Kasumi-1 (cell line): Measurements from ENCODE around the gene HCK.
"Not testable (repeated sequence)": the region's sequence is repeated elsewhere in the genome, so short reads cannot be mapped to it uniquely, and the experiment has no call there.

Experiments
- DNase-seq, 2 experiments: peaks; one replicate each; lab custom pipeline; 2025; lab: John Stamatoyannopoulos, UW

Gene HCK

DNA sequence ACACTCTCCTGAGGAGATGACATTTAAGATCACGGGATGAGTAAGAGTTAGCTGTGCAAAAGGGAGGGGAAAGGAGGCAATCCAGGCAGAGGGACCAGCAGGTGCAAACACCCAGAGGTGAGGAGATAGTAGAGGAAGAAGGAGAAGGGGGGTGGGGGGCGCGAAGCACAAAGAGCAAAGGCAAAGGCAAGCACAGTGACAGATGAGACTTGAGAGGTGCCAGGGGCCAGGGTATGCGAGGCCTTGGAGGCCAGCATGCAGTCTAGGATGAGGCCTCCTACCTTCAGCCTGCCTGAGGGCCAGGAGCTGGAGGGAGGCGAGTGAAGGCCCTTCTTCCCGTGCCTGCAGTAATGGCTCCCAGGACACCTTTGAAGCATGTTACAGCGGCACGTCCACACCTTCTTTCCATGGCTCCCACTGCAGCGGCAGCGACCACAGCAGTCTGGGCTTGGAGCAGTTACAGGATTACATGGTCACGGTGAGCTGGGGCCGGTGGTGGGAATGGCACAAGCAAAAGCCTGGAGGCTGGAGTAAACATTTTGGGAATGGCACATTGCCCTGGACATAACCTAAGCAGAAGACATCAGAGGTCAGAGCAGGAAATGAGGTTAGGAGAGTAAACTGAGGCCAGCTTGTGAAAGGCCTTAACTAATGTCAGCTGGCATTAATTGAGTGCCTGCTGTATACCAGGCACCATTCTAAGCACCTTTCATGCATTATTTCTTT, 23.2 kb upstream of the HCK start:
- no peak for DNase-seq

DNA sequence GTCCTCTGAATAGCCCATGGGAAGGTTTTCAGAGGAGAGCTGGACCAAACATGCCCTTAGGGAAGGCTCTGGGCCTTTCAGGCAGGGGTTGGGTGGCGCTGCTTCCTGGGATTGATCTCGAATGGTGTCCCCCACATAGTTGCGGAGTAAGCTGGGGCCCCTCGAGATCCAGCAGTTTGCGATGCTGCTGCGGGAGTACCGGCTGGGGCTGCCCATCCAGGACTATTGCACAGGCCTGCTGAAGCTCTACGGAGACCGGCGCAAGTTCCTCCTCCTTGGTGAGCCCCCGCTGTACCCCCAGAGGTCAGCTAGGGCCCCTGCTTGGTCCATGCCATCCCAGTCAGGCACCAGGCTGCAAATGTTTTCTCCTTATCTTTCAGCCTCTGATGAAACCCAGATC, 22.5 kb upstream of the HCK start:
- DNase-seq, result no peak

DNA sequence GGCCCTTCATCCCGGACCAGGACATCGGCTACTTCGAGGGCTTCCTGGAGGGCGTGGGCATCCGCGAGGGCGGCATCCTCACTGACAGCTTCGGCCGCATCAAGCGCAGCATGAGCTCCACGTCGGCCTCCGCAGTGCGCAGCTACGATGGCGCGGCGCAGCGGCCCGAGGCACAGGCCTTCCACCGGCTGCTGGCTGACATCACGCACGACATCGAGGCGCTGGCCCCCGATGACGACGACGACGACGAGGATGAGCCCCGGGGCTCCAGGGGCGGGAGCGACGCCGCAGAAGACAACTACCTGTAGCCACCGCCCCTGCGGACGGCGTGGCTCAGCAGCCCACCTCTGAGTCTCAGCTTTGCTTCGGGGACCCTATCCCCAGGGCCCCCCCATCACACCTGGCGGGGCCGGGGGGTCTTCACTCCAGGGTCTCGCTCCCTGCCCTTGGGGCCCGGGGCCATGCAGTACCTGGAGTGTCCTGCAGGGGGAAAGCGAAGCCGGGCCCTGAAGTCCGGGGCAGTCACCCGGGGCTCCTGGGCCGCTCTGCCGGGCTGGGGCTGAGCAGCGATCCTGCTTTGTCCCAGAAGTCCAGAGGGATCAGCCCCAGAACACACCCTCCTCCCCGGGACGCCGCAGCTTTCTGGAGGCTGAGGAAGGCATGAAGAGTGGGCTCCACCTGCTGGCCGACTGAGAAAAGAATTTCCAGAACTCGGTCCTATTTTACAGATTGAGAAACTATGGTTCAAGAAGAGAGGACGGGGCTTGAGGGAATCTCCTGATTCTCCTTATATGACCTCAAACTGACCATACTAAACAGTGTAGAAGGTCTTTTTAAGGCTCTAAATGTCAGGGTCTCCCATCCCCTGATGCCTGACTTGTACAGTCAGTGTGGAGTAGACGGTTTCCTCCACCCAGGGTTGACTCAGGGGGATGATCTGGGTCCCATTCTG, 20.8 kb upstream of the HCK start:
- DNase-seq, result peak; percentile 58 to 69

DNA sequence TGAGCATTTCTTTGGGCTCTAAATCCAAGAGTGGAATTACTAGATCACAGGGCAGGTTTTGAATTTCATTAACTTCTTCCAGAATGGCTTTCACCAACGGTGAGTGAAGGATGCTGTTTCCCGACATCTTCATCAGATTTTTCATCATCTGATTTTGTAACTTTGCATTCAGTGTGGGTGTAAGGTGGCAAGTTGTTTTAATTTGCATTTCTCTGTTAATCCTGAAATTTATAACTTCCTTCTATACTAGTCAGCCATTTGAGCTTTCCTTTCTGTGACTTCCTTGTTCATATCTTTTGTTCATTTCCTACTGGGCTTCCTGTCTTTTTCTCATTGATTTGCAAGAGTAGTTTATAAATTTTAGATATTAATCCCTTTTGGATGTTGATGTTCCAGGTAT, 18.7 kb upstream of the HCK start:
- DNase-seq, result no peak

DNA sequence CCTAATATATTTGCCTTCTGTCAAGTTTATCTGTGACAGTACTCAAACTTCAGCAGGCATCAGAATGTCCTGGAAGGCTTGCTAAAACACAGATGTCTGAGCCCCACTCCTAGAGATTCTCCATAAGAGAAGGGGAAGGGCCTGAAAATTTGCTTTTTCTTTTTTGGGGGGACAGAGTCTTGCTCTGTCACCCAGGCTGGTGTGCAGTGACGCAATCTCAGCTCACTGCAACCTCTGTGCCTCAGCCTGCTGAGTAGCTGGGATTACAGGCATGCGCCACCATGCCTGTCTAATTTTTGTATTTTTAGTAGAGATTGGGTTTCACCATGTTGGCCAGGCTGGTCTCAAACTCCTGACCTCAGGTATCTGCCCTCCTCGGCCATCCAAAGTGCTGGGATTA, 18.3 kb upstream of the HCK start:
- DNase-seq, result not testable (repeated sequence)

DNA sequence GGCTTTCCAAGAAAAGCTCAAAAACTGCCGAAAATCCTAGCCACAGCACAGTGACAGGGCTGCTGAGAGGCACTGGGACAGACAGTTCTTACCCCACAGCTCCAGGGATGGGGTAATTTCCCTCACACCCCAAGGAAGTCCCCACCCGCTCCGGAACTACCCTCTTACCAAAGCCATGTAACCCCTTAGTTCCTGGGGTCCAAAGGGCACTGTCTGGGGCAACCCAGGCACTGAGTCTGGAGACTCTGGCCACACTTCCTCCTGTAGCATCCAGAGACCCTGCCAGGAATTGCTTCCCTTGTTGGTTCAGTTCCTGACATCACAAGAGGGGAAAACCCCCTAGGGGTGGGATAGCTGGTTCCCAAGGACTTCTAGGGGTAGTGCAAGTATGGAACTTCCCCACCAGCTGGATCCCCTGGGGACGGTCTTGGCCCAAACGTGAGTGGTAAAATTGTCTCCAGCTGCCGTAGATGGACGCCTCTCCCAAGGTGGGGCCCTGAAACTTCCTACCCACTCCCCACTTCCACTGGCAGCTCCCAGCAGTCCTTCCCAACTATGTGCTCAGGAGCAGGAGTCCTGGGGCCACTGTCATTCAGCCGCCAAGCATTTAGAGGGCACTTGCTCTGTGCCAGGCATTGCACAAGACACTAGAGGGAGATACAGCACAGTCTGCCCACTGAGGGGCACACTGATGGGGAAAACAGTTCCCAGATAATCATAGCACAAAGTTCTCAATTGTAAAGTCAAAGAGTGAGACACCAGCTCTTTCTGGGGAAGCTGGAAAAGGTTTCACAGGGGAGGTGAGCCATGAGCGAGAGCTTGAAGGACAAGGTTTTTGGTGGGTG, 17.2 kb upstream of the HCK start:
- peak; percentile 52 to 65 for DNase-seq

DNA sequence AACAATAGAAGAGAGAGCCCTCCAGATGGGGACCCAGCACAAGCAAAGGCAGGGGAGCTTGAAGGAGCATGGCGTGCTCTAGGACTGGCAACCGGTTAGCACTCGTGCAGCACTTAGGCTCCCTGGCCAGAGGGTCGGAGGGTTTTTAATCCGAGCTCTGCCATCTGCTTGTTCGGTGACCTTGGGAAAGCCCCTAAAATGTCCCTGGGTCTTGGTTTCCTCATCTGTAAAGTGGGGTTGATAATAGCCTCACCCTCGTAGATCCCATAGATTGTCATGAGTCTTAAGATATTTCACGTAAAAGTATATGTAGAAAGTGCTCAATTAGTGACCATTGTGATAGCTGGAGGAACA, 16.6 kb upstream of the HCK start:
- DNase-seq, result no peak

DNA sequence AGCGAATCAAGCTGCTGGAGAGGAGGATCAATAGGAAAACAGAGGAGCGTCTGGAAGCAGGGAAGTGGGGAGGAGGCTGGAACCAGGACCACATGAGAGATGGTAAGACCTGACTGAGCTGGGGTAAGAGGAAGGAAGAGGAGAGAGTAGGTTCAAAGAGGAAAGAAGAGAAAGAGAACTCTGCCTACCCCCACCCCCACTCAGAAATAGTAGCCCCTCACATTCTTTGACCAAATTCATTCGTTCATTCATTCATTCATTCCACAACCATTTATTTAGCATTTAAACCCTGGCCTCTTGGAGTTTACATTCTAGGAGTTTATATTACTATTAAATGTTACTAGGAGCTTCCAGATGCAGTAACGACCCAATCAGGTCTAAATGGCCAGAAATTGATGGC, 15.8 kb upstream of the HCK start:
- DNase-seq, result no peak

DNA sequence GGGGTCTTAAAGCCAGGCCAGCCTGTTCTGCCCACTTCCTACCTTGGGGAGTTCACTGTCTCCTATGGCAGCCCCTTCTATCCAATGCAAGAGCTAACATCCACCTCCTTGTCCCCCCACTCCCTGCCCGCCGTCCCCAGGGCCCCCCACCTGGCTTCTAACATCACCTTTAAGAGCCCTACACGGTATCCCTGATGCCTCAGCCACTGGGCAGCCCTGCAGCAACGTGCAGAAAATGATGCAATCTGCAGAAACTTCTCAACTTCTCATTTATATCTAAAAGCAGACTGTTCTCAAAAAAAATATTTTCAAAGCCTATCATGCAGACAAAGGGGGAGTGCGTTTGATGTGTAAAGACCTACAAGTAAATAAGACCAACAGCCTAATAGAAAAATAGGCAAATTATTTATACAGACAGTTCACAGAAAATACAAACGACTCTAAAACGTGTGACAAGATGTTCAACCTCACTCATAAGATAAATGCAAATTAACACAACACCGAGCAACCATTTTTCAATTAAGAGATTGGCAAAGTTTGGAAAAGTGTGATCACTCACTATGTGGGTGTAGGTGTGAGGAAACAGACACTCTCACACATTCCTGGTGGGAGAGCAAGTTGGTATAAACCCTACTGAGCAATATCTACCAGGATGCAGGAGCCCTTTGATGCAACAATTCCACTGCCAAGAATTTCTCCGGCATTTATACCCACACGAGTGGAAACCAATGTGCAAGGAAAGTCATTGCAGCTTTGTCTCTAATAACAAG, 15.1 kb upstream of the HCK start:
- no peak for DNase-seq

DNA sequence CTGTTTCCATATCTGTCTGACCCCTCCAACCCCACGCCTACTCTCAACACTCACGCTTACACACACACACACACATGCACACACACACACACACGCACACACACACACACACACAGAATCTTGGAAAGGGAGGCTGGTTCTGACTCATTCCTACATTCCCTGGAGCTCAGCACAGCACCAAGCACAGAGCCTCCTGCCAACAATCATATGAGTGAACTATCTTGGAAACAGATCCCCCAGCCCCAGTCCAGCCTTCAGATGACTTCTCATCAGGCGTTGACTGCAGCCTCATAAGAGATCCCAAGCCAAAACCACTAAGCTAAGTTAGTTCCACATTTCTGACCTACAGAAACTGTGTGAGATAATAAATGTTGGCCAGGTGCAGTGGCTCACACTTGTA, 14.1 kb upstream of the HCK start:
- no peak for DNase-seq

DNA sequence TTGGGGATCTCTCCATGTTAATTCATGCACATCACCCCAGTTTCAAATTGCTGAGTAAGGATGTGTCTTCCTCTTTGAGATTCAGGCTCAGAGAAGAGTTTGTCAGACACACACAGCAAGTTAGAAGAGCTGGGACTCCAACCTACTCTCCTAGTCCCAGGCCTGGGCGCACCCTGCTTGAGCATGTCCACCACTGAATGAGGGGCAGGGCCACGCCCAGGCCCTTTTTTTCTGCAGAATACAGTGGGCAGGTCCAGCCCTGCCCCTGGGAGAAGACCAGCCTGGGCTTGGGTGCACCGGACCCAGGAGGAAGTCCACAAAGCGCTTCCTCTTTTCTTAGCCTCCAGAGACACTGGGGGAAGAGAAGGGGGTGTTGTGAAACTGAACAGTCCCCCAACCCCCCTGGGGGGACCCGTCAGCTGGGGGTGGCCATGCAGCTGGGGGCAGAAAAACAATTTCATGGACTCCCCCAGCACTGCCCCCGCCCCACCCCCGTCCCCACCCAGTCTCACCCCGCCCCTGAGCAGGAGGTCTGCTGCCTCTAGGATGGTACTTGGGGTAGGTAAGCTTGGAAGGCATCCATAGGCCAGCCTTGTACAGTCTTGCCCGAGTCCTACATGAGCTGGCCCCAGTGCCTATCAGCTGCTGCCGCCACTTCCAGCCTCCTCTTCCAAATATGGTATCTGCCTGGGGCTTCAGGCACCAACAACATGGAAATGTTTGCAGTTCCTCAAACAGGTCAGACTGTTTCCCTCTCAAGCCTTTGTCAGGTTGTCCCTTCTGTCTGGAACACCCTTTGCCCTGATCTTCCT, 11.7 kb upstream of the HCK start:
- DNase-seq, result peak; percentile 81 to 88

DNA sequence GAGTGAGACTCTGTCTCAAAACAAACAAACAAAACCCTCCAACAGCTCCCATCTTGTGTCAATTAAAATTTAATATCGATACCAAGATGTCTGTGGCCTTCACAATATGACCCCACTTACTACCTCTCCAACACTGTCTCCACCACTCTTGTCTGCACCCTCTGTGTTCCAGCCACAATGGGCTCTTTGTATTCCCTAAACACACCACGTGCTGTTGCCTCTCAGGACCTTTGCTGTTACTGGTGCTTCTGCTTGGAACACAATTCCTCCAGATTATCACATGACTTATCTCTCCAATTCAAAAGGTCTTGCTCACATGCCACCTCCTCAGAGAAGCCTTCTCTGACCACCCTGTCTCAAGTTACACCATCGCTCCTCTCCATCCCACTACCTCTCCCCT, 6.0 kb upstream of the HCK start:
- DNase-seq, result no peak

DNA sequence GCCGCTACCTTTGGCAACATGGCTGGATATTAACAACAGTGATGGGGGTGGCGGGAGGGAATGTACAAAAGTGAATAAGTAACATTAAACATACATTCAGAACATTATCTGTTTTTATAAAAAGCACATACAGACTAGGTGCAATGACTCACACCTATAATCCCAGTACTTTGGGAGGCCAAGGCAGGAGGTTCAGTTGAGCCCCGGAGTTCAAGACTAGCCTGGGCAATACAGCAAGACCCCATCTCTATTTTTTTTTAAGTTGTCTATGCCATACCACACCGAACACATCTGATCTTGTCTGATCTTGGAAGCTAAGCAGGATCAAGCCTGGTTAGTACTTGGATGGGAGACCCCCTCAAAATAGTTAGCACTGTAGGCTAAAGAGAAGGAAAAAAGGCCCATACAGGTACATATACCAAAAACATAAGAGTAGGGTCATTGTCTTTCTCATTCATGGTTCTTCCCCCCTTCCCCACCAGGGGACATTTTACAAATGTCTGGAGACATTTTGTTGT, 1.7 kb upstream of the HCK start:
- DNase-seq, result no peak

DNA sequence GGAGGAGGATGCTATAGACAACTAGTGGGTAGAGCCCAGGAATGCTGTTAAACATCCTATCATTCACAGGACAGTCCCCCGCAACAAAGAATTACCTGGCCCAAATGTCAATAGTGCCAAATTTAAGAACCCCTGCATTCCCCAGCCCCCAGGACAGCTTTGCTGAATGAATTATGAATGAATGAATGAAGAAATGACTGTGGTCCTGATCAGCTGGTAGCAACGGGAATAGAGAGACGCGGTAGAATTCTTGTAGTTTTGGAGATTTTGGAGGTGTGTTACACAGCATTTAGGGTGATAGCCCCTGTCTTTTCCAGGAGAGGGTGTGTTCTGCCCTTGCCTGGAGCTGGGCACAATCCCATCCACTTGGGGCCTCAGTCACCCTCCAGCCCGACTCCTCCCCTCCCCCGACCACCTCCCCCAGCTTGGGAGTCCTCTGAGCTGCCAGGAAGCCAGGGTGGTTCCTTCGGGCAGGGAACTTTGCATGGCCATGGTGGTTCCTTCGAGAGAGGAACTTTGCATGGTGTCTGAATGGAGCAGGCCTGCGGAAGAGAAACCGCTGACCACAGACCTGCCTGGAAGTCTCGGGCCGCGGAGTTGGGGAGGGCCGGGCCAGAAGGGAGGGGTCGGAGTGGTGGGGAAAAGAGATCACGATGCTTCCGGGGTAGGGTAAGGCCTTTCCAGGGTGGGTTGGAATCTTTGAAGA, 1.0 kb upstream of the HCK start:
- peak; percentile 52 to 65 for DNase-seq

DNA sequence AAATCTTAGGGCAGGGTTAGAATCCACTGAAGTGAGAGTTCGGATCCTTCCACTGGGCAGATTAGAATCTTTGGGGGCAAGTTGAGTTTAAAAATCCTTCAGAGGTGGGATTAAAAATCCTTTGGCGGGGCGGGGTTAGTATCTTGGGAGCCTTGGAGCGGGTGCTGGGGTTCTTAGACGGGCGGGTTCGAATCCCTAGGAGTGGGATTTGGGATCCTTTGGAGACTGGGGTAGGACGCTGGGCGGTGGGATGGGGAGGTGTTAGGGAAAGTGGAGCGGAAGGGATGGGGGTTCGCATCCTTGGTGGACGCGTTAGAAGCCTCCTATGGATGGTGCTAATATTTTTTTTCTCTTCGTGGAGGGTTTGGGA, 337 bp upstream of the HCK start:
- DNase-seq, result no peak

DNA sequence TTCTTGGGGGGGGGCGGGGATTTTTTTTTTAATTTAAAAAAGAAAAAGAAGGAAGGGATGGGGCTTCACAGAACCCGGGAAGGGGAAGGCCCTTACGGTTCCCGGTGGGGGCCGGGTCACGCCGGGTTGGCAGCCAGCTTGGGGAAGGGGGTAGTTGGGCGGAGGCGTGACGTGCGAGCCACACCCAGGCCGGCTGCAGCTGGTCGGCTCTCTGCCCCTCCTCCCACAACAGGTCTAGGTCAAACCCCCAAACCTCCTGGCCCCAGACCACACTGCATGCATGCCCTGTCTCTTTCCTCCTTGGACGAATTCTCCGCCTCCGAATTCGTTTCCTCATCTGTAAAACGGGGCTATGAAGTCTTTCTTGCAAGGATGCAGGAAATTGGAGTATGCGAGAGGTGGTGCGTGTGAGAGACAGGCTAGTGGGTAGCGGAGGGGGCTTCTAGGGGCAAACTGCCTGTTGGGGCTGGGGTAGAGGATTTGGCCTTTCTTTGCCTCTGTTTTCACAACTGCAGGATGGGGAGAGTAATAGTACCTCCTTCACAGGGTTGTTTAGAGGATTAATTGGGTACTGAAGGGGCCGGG, 828 bp downstream of the HCK start:
- DNase-seq, result no peak

DNA sequence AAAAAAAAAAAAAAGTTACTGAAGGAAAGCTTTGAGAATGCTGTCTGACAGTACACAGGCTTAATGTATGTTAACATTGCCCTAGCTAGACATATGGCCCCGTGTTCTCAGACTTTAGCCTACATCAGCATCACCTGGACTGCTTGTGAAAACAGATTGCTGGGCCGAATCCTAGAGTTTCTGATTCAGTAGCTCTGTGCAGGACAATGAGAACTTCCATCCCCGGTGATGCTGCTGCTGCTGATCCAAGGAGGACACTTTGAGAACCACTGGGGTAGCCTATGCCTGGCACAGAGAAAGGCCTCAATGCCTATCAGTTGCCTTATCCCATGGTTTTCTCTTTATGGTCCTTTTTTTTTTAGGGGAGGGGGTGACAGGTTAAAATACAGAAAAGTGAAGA, 1.6 kb downstream of the HCK start:
- DNase-seq, result no peak

DNA sequence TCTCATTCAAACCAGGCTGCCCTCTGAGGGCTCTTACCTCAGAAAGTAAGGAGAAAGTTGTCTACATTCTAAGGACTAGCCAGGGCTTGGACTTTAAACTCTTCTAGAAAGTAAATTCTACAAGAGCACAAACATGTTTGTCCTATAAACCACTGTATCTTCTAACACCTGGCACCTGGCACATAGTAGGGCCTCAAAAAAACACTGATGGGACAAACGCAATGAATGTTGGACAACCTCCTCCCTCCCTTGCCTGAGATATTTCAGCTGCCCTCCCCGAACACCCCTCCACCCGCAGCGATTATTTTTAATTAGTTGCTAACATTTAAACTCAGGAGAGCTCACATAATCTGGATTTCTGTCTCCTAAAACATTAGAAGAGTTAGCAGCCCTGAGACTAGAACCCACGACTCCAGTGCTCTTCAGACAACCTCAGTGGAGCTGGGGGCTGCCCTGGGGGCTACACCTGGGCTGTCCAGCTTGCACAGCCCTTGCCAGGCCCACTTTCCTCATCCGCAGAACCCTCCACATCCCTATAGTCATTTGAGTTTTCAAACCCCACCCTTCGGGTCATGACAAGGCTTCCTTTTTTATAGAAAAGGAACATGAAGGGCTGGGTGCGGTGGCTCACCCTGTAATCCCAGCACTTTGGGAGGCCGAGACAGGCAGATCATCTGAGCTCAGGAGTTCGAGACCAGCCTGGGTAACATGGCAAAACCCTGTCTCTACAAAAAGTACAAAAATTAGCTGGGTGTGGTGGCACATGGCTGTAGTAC, 4.9 kb downstream of the HCK start:
- no peak for DNase-seq

DNA sequence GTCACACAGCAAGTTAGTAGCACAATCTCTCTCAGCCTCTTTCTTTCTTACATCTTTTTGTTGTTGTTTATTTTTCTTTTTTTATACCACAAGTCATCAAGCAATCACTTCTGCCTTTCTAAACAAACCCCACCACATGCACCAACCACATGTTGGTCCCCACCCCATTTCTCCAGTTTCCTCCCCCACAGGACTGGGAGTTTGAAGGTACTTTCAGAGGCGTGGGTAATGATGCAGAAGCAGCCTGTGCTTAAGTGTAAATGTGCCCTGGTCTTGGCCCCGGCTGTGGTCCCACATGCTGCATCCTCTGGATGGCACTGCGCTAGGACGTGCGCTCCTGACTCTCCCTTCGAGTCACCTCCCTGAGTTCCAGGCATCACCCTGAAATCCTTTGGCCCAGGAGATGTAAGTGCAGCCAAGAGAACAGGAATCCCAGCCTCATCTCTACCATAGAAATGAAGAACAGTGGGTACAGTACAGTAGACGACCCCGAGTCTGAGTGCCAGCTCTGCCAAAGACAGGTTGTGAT, 5.7 kb downstream of the HCK start:
- no peak for DNase-seq
